OCI-LY1 (cell line): ENCODE measurements around the gene TRIM2.

Experiments used
- CTCF ChIP-seq: fragments of 200-600 bp; sonication (generic), shearing (Covaris generic); IDR thresholded peaks from 2 replicates; pipeline ENCODE4 v1.5.1; 2017; ENCODE audit warnings: mild to moderate bottlenecking, antibody characterized with exemption, low read length, moderate library complexity, mixed read lengths
- EZH2 ChIP-seq: fragments of 200-600 bp; sonication (generic), shearing (Covaris generic); IDR thresholded peaks from 2 replicates; pipeline ENCODE4 v1.8.0; 2017; ENCODE audit warnings: borderline replicate concordance, mixed run types, mild to moderate bottlenecking, antibody characterized with exemption, low read length, moderate library complexity, mixed read lengths

- TF ChIP-seq CTCF (no peak), EZH2 (no peak)
These were observed 29.2 kb upstream of the TRIM2 start for GRCh38 chr4:153174821-153175567.
